Measurements from ENCODE around the gene MYL12B. TPM values are rescaled to one million over a fixed set of nuclear protein-coding genes. Genes with fewer than 3 reads are reported as not detected.
A peak's percentile ranks its signal among the peaks of the same experiment; 100 is the strongest.
"Not testable (repeated sequence)": the region's sequence is repeated elsewhere in the genome, so short reads cannot be mapped to it uniquely, and the experiment has no call there.

Gene MYL12B
- 291 TPM for total RNA-seq
- long read RNA-seq, transcript MYL12B-201 (4 exons, 1,210 nt), result major isoform, 258 of 264 reads
- long read RNA-seq, partial matches to known transcripts, result 4 of 264 reads
- long read RNA-seq, other reads (novel, unspliced or antisense), result 1 of 264 reads

DNA sequence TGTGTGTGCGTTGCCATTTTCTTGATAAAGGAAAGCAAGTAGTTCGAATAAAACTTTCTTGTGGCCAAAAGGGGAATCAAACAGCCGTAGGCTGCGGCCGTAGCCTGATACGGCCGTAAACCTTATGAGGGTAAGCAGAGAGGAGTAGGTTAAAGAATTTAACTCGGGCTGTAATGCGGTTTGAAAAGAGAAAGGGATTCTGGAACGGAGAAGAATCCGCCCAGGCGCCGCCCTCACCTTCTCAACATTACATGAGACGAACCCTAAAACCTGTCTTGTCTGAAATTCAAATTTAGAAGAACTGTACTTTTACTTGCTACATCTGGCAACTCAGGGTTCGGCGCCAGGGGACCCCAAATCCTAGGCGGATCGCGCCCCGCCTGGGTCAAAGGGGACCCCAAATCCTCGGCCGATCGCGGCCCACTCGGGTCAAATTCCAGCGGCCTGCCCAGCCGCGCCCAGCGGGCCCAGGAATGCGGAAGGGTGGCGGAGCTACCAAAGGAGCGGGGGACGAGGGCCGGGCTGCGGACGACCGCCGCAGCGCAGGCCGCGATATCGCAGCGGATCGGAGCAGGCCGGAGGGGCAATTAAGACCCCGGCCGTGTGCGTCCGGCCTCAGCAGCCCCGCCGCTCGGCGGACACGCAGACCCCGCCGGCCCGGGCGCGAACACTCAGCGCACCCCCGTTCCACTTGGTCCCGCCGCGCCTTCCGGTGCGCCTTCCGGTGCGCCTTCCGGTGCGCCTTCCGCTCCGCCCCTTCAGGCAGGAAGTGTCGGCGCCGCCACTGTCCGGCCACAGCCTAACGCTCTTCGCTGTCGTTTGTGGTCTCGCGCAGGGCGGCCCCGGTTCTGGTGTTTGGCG is at the start of gene MYL12B:
Gene MYL12B (plus strand): TSS at position 761 of the 861 bp plus-strand sequence. CDS start 10,766 bp downstream, outside the sequence.
- peak; percentile 97 for DNase-seq (ENCODE audit: low spot score)

- DNase-seq (ENCODE audit: low spot score), result no peak
Observed at GRCh38 chr18:3212657-3213056, 49.3 kb upstream of the MYL12B start.

- no peak for DNase-seq (ENCODE audit: low spot score)
Observed at GRCh38 chr18:3213300-3214059, 48.5 kb upstream of the MYL12B start.

DNA sequence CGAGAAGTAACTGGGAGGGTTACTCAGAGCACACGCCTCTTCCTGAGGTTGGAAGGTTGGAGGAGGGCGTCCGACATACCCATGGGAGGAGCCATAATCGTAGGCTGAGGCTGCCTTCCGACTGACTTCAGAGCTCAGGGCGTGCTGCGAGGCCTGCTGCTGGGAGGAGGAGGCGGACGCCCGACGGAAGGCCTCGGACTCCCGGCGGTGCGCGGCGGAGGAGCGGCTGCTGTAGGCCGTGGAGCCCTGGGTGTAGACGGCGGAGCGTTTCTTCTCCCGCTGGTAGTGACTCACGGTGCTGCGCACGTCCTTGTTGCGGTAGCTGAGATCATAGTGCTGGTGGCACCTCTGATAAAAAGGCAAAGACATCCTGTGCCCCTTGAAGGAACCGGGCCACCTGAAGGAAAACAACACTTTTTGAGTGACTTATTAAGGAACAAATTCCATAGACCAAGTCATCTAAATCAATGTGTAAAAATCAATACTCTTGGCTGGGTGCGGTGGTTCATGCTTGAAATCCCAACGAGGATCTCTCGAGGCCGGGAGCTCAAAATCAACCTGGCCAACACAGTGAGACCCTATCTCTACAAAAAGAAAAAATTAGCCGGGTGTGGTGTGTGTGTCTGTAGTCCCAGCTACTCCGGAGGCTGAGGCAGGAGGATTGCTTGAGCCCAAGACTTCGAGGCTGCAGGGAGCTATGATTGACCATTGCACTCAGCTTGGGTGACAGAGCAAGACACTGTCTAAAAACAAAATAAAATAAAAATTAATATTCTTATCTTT is 46.9 kb upstream of the MYL12B start:
- no peak for DNase-seq (ENCODE audit: low spot score)

DNA sequence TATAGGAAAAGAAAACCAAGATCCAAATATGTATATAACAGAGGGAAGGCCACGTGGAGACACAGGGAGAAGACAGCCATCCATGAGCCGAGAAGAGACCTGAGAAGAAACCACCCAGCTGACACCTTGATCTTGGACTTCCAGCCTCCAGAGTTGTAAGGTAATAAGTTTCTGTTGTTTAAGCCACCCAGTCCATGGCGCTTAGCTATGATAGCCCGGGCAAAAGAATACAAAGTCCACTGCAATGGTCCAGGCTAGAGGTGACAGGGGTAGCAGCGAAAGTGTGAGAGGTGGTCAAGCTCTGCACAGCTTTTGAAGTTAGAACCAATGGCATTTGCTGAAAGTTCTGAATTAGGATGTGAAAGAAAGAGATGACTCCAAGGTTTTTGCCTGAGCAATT is 44.9 kb upstream of the MYL12B start:
- DNase-seq (ENCODE audit: low spot score), result no peak

GRCh38 chr18:3217948-3218647 is 43.8 kb upstream of the MYL12B start:
- no peak for DNase-seq (ENCODE audit: low spot score)

DNA sequence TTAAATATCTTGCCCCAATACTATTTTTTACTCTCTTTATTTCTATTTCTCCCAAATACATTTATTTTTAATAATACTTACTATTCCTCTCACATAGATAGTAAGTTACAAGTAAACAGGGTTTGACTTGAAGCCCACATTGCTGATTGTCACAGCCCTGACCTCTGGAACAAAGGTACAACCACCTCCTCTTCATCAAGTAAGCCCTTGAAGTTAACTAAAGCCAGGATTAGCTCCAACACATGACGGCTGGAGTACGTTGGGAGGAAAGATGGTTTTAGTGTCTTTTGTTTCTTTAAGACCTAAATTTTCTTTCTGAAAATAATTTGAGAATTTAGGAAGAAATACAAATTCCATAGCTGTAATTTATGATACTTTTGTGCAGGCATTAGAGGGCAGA is 43.1 kb upstream of the MYL12B start:
- DNase-seq (ENCODE audit: low spot score), result no peak

DNA sequence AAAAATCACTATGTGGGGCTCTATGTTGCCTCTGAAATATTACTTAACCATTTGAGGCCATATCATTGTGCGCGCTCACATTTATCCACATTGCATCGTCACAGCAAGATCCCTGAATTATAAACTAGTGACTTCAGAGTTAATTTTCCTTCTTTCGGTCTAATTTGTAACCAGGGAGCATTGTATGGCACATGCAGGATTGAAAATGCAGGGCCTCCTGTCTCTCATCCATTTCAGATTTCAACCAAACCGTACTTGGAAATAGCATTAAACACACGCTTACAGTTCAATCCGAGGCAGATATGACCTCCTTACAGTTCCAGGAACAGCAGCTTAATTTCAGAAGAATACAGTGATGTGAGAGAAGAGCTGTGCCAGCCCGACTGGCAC is 42.7 kb upstream of the MYL12B start:
- no peak for DNase-seq (ENCODE audit: low spot score)

GRCh38 chr18:3219631-3220335 is 42.1 kb upstream of the MYL12B start, which contains the start of gene MYOM1:
Gene MYOM1 (minus strand): TSS chr18:3219968. CDS start chr18:3215223, 4,745 bp downstream.
- no peak for DNase-seq (ENCODE audit: low spot score)

DNA sequence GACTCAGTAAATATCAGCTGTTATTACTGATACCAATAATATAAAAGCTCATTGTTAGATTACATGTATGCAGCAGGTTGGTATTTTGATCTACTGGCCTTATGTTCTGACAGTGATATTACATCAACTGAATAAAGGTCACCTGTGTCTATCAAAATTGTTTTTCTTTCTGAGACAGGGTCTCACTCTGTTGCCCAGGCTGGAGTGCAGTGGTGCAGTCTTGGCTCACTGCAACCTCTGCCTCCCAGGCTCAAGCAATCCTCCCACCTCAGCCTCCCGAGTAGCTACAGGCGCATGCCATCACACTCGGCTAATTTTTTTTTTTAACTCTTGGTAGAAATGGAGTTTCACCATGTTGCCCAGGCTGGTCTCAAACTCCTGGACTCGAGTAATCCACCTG is 41.1 kb upstream of the MYL12B start:
- not testable (repeated sequence) for DNase-seq (ENCODE audit: low spot score)

GRCh38 chr18:3221496-3221895 is 40.4 kb upstream of the MYL12B start:
- no peak for DNase-seq (ENCODE audit: low spot score)

- DNase-seq (ENCODE audit: low spot score), result no peak
Observed at GRCh38 chr18:3223356-3223755, 38.6 kb upstream of the MYL12B start.

DNA sequence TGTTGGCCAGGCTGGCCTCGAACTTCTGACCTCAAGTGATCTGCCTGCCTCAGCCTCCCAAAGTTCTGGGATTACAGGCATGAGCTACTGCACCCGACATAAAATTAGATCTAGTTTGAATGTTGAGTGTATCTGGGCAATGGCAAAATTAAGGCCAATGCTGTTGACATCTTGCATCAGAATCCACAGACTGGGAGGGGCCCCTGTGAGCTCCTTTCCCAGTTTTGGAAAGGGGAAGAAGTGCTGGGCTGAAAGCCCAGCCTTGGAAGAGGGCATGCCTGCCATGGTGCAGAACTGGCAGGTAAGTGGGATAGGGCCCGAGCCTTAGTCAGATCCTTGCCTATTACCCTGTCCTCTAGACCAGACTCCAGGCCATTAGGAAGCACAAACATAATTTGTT is 37.7 kb upstream of the MYL12B start:
- no peak for DNase-seq (ENCODE audit: low spot score)

DNA sequence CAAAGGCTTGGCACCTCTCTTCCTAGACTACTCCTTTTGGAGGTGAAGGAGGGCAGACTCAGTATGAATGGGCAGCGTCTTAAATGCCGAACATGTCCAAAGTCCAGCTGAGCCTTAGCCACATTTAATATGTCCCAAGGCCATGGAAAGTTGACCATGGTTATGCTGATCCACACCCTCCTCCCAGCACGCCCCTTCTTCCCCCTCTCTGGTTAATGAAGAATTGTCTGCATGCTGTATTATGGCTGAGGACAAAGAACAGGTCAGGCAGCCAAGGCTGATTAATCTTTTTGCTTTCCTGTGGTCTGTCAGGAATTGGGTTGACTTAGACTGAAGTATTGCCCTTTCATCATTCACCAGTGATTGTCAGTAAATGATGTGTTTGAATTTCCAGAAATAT is 36.3 kb upstream of the MYL12B start:
- DNase-seq (ENCODE audit: low spot score), result no peak

DNA sequence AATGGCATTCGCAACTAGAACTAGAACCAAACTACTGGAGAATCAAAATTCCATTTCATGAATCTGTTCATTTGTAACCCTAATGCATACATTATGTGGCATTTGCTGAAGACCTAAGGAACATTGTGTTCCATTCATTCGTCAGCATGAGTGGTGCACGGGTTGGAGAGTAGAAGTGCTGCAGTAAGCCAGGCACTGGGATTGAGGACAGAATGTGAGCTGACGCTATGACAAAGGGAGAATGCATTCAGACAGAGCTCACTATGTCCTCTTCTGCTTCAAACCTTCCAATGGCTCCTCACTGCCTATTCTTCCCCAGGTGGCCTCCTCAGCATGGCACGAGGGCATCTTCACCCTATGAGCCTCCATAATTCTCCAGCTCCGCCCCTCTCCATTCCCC is 35.9 kb upstream of the MYL12B start:
- DNase-seq (ENCODE audit: low spot score), result no peak

DNA sequence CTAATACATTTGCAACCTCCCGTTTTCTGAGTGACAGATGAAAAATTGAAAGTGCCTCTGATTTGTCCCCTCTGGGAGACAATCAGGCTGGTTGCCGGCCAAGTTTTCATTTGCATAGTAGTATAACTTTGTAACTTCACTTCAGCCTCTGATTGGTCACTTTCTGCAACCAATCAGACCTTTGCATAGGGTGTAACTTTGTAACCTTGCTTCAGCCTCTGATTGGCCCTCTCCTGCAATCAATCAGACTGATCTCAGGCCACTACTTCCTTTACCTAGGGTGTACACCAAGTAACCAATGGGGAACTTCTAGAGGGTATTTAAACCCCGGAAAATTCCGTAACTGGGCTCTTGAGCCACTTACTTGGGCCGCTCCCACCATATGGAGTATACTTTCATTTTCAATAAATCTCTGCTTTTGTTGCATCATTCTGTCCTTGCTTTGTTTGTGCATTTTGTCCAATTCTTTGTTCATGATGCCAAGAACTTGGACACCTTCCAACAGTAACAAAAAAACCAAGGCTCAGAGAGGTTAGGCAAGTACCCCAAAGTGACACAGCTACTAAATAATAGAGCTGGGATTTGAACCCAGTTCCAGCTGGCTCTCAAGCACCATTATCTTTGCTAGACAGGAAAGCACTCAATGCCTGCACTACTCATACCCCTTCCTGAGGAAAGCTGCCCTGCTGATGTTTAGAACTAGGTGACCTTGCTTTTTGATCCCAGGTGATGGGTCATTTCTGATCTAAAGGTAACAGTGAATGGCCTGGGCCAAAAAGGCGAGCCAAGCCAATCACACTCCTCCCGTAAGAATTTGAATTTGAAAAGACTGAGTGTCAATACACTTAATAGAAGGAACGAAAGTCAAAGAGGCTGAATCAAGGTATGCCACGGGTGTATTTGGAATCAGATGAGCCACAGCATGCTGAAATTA is 31.3 kb upstream of the MYL12B start:
- DNase-seq (ENCODE audit: low spot score), result no peak

- DNase-seq (ENCODE audit: low spot score), result no peak
Observed at GRCh38 chr18:3233004-3233403, 28.9 kb upstream of the MYL12B start.

DNA sequence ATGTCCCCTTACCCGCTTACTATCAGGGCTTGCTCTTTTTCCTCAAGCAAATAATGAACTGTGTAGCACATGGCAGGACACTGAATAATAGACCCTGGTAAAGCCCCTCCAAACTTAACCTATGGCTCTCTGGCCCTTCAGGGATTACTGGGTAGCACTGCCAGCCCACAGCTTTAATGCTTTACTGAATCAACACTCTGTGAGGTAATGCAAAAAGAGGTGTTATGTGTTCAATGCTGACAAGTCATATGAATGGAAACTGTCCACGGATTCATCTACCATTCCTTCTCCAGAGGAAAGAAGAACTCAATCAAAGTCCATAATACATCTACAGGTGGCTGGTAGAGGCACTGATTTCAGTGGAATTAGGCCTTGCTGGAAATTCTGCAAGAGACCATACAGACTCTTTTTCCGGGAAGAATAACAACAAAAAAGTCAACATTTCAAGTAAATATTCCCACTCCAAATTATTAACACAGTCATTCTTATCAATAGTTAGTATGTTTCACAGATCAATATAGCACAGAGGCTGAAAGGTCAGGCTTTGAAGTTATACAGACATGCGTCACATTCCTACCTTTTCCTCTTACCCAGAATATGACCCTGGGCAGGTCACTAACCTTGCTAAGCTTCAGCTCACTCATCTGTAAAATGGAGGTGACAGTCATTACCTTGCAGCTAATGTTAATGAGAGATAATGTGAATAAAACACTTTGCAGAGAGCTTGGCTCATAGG is 28.3 kb upstream of the MYL12B start:
- DNase-seq (ENCODE audit: low spot score), result no peak
